Thoracic aorta endothelial cell (primary cell): ENCODE data around the gene C4orf50. TPM values are rescaled to one million over a fixed set of nuclear protein-coding genes. Genes with fewer than 3 reads are reported as not detected.

ENCODE experiments used
- small RNA-seq: library from RNA; depleted of rRNA; stranded (forward); fragments of <200 nt; gene quantifications from one replicate; pipeline ENCODE3, GENCODE V24; 2012
- total RNA-seq: library from RNA; depleted of rRNA; stranded (reverse); fragments of >200 nt; gene quantifications from 2 replicates; pipeline ENCODE4 v1.2.3, GENCODE V29; 2012

C4orf50 gene
- total RNA-seq: not detected in 2 replicates

GRCh38 chr4:6018331-6018730 lies at the start of gene C4orf50:
C4orf50 (minus strand) TSS chr4:6018431.

GRCh38 chr4:5893004-5893580 lies 125.1 kb downstream of the C4orf50 start, which contains the start of gene CRMP1:
CRMP1 (minus strand) TSS chr4:5893086; CDS start chr4:5892969, 117 bp downstream.

Small RNA genes lying within 50 kb of the gene (small RNA-seq; reads per million reads assigned to genes)
- not detected for gene MIR378D1

Other genes starting within 250 kb of the C4orf50 start
- 0.53 TPM in 1 of 2 replicates, not detected in the other for gene CRMP1, start 125.3 kb downstream of the C4orf50 start, total RNA-seq
- gene JAKMIP1, start 182.1 kb upstream of the C4orf50 start, total RNA-seq: not detected in 2 replicates